Measurements from ENCODE around the gene ADAMTSL1. TPM values are rescaled to one million over a fixed set of nuclear protein-coding genes. Genes with fewer than 3 reads are reported as not detected.

ADAMTSL1 gene
- total RNA-seq, 6 donors from 2014 or later: 0.44 to 6.4 (median 2.3) TPM; not detected in 1

DNA sequence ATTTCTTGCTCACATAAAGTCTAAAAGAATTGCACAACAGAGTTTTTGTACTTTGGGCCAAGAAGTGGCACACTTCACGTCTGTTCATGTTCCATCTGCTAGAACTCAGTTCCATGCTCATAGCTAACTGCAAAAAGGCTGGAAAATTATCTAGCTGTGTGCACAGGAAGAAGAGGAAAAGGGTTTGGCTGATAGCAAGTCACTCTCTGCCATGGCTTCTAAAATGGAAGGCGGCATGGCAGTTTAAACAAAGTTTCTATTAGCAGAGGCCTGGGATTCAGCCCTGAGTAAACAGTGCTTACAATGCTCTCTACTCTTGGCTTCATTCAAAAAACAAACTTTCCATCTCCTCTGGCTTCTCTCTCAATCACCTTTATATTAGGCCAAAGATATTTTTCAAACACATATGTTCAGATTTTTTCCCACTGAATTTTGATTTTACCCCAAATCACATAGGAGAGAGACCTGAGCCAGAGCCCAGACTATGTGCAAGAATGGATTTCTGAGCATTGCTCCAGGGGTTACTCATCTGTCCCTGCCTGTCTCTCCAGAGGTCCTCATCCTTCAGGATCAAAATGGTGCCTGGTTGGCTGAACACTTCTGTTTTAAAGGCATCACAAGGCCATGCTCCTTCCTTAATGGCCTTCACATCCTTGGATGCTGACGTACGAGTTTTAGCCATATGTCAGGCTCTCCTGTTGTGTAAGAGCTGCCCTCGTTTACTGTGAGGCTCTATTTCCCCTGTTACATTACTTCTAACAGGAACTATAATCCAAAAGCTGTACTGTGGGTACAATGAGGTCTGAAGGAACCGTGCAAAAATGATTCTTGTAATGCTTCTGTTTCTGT, 332.5 kb downstream of the ADAMTSL1 start:
- ATAC-seq (ENCODE audit: low FRiP score in 2 of 2) (no peak), DNase-seq (no peak)
- TF ChIP-seq EP300 (IDR thresholded peaks at IDR 0.05): no peak
- TF ChIP-seq POLR2A (IDR thresholded peaks at IDR 0.05): no peak
- TF ChIP-seq, protein P1, sequence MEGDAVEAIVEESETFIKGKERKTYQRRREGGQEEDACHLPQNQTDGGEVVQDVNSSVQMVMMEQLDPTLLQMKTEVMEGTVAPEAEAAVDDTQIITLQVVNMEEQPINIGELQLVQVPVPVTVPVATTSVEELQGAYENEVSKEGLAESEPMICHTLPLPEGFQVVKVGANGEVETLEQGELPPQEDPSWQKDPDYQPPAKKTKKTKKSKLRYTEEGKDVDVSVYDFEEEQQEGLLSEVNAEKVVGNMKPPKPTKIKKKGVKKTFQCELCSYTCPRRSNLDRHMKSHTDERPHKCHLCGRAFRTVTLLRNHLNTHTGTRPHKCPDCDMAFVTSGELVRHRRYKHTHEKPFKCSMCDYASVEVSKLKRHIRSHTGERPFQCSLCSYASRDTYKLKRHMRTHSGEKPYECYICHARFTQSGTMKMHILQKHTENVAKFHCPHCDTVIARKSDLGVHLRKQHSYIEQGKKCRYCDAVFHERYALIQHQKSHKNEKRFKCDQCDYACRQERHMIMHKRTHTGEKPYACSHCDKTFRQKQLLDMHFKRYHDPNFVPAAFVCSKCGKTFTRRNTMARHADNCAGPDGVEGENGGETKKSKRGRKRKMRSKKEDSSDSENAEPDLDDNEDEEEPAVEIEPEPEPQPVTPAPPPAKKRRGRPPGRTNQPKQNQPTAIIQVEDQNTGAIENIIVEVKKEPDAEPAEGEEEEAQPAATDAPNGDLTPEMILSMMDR (IDR thresholded peaks at IDR 0.05): no peak
- TF ChIP-seq POLR2AphosphoS5 (IDR thresholded peaks at IDR 0.05): no peak

DNA sequence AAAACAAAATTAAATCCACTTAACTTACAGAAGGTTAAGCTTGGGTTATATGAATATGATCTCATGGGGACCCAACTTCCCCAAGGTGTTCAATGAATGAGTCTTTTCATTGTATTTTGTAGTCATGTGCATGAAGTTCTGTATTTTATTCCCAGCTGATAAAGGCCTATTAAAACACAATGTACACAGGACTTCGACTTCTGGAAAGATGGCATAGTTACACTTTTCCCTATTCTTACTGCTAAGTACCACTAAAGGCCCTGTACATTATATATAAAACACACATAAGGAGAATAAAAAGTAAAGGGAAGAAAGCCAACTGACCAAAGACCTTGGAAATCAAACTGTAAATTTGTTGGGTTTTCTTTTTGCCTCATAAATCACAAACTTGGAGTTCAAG, 336.6 kb downstream of the ADAMTSL1 start:
- DNase-seq (no peak), ATAC-seq (ENCODE audit: low FRiP score in 2 of 2) (no peak)
- Histone ChIP-seq H3K4me3 (no peak overlapping the region), H3K27me3 (no peaks in the 10 kb centered on the region), H3K4me1 (no peaks in the 10 kb centered on the region), H3K36me3 (no peaks in the 10 kb centered on the region), H3K9me3 (no peaks in the 10 kb centered on the region), H3K27ac (no peak overlapping the region)
- TF ChIP-seq EP300 (IDR thresholded peaks at IDR 0.05) (no peak), POLR2AphosphoS5 (IDR thresholded peaks at IDR 0.05) (no peak), POLR2A (IDR thresholded peaks at IDR 0.05) (no peak)
- TF ChIP-seq, protein P1 (IDR thresholded peaks at IDR 0.05): no peak
- WGBS, 2 donors: 95 to 100% methylated on average over 1 of the region's 1 CpG

More for the DNA sequence above, 332.5 kb downstream of the ADAMTSL1 start:
- Histone ChIP-seq H3K27ac (no peak overlapping the region), H3K27me3 (no peaks in the 10 kb centered on the region), H3K9me3 (no peaks in the 10 kb centered on the region), H3K4me1 (no peaks in the 10 kb centered on the region), H3K4me3 (no peak overlapping the region), H3K36me3 (no peaks in the 10 kb centered on the region)
- 66 to 72% methylated on average over 6 of the region's 6 CpGs for WGBS, 2 donors

DNA sequence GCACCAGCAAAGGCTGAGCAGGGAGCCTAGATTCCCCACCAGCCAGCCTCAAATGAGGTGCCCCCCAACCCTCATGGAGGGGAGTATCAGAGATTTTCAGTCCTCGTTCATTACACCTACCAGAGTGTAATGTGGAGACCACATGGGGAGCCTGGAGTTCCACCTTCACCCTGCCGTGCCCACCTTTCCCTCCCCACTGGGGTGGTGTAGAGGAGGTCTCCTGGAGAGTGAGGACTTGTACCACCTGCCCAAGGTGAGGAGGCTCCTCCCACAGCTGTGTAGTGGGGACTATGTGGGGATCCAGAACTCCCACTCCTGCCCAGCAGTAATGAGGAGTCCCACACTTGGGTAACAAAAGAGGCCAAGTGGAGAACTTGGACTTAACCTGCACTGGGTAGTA, 337.2 kb downstream of the ADAMTSL1 start:
- Histone ChIP-seq H3K36me3 (no peaks in the 10 kb centered on the region), H3K27ac (no peak overlapping the region), H3K4me3 (no peak overlapping the region), H3K4me1 (no peaks in the 10 kb centered on the region), H3K27me3 (no peaks in the 10 kb centered on the region), H3K9me3 (no peaks in the 10 kb centered on the region)
- ATAC-seq (ENCODE audit: low FRiP score in 2 of 2): peak in 1 of 2 donors; percentile 59
- DNase-seq: no peak
- WGBS, 2 donors: 94 to 100% methylated on average over 1 to 2 of the region's 2 CpGs
- TF ChIP-seq, protein P1 (IDR thresholded peaks at IDR 0.05): no peak
- TF ChIP-seq POLR2A (IDR thresholded peaks at IDR 0.05) (no peak), POLR2AphosphoS5 (IDR thresholded peaks at IDR 0.05) (no peak), EP300 (IDR thresholded peaks at IDR 0.05) (no peak)

DNA sequence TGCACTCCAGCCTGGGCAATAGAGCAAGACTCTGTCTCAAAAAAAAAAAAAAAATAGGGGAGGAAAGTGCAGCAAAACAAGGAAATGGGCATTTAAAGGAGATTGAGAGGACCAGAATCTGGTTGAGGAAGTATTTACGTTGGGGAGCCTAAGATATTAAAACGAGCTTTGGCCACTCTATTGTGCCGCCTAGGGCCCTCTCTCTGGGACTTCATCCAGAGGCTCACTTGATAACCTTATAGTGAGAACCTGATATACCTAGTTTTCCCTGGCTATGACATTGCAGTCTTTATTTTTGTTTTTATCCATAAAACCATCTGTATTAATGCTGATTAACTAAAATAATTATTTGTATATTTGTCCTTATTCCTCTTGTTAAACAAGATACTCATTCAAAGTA, 345.5 kb downstream of the ADAMTSL1 start:
- DNase-seq (no peak), ATAC-seq (ENCODE audit: low FRiP score in 2 of 2) (no peak)
- WGBS, 2 donors: 68 to 80% methylated on average over 3 of the region's 3 CpGs
- H3K4me3 ChIP-seq: no peak overlapping the region
- no peaks in the 10 kb centered on the region for H3K27me3 ChIP-seq
- no peaks in the 10 kb centered on the region for H3K9me3 ChIP-seq
- TF ChIP-seq, protein P1 (IDR thresholded peaks at IDR 0.05): no peak
- TF ChIP-seq POLR2A (IDR thresholded peaks at IDR 0.05): no peak
- TF ChIP-seq EP300 (IDR thresholded peaks at IDR 0.05): no peak
- TF ChIP-seq POLR2AphosphoS5 (IDR thresholded peaks at IDR 0.05): no peak
- no peaks in the 10 kb centered on the region for H3K36me3 ChIP-seq
- no peaks in the 10 kb centered on the region for H3K4me1 ChIP-seq
- no peak overlapping the region for H3K27ac ChIP-seq
